Stomach (tissue), 4 donors: ENCODE results near the gene CYP4F22.

Source experiments
- POLR2AphosphoS5 ChIP-seq, 3 donors: sonication (generic); formaldehyde crosslinking; IDR thresholded peaks; one replicate each; pipeline ENCODE4 v1.6.1; 2016; ENCODE audit warnings: antibody characterized with exemption in 3 of 3
- TF ChIP-seq, protein P1 (sequence below), 7 experiments: fragments of 450-650 bp in 4 of 7; fragments of 200-600 bp in 3 of 7; sonication (generic) in 3 of 7; IDR thresholded peaks; one replicate each; pipeline ENCODE4 v1.5.1; 2016 to 2019; ENCODE audit warnings: antibody characterized with exemption in 7 of 7, control low read depth in 2 of 7, mild to moderate bottlenecking in 1 of 7

DNA sequence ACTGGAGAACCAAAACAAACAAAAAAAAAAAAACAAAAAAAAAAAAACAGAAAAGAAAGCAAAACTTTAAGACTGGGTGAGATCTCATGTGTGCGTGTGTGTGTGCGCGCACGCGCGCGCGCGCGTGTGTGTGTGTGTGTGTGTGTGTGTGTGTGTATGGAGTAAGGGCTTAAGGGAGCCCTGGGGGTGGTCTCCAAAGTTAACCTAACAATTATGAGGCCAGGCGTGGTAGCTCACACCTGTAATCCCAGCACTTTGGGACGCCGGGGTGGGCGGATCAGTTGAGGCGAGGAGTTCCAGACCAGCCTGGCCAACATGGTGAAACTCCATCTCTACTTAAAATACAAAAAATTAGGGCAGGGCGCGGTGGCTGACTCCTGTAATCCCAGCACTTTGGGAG is 46.7 kb downstream of the CYP4F22 start:
- TF ChIP-seq, protein P1, sequence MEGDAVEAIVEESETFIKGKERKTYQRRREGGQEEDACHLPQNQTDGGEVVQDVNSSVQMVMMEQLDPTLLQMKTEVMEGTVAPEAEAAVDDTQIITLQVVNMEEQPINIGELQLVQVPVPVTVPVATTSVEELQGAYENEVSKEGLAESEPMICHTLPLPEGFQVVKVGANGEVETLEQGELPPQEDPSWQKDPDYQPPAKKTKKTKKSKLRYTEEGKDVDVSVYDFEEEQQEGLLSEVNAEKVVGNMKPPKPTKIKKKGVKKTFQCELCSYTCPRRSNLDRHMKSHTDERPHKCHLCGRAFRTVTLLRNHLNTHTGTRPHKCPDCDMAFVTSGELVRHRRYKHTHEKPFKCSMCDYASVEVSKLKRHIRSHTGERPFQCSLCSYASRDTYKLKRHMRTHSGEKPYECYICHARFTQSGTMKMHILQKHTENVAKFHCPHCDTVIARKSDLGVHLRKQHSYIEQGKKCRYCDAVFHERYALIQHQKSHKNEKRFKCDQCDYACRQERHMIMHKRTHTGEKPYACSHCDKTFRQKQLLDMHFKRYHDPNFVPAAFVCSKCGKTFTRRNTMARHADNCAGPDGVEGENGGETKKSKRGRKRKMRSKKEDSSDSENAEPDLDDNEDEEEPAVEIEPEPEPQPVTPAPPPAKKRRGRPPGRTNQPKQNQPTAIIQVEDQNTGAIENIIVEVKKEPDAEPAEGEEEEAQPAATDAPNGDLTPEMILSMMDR (IDR thresholded peaks at IDR 0.05) = no peak
- TF ChIP-seq POLR2AphosphoS5 (IDR thresholded peaks at IDR 0.05) = no peak
